DND-41 (cell line): ENCODE data around the gene TPK1.

Experiments
- EZH2 ChIP-seq: IDR thresholded peaks from 3 replicates; pipeline ENCODE4 v1.6.1; 2012; ENCODE audit warnings: borderline replicate concordance, low read depth, mild to moderate bottlenecking, moderate library complexity, low read length, inconsistent platforms; ENCODE audit not compliant: severe bottlenecking
- TF ChIP-seq, protein P1 (sequence below): IDR thresholded peaks from 2 replicates; pipeline ENCODE4 v1.5.1; 2012; ENCODE audit warnings: borderline replicate concordance, low read length, moderate library complexity, mild to moderate bottlenecking; ENCODE audit not compliant: poor library complexity, severe bottlenecking; ENCODE audit errors: extremely low read depth

DNA sequence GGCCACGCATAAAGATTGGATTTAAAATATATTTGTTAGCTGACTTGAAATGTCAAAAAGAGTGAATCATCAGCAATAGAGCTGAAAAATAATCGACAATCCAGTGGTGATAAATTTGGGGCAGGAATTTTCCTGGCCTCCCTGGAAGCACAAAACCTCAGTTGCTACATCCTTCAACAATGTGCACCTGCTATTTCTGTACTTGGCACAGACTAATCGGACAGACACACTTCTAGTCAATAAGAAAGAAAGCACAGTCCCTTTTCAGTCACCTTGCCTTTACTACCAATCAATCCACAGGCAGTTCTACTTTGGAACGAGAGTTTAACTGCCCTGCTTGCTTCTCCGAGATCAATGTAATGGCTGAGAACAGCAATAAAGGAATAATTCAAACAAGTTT lies 335.6 kb downstream of the TPK1 start:
- TF ChIP-seq, protein P1, sequence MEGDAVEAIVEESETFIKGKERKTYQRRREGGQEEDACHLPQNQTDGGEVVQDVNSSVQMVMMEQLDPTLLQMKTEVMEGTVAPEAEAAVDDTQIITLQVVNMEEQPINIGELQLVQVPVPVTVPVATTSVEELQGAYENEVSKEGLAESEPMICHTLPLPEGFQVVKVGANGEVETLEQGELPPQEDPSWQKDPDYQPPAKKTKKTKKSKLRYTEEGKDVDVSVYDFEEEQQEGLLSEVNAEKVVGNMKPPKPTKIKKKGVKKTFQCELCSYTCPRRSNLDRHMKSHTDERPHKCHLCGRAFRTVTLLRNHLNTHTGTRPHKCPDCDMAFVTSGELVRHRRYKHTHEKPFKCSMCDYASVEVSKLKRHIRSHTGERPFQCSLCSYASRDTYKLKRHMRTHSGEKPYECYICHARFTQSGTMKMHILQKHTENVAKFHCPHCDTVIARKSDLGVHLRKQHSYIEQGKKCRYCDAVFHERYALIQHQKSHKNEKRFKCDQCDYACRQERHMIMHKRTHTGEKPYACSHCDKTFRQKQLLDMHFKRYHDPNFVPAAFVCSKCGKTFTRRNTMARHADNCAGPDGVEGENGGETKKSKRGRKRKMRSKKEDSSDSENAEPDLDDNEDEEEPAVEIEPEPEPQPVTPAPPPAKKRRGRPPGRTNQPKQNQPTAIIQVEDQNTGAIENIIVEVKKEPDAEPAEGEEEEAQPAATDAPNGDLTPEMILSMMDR = no peak
- TF ChIP-seq EZH2 = no peak
